Suprapubic skin (tissue), 3 donors: ENCODE measurements around the gene PTPMT1.
"Not testable (repeated sequence)": the region's sequence is repeated elsewhere in the genome, so short reads cannot be mapped to it uniquely, and the experiment has no call there.

Source experiments
- CTCF ChIP-seq, 2 donors: fragments of 200-600 bp in 1 of 2; fragments of 450-650 bp in 1 of 2; sonication (generic) in 1 of 2; IDR thresholded peaks; one replicate each; pipeline ENCODE4 v1.5.1; 2016 to 2019; ENCODE audit warnings: antibody characterized with exemption in 2 of 2, mild to moderate bottlenecking in 1 of 2, moderate library complexity in 1 of 2
- EP300 ChIP-seq: sonication (generic); formaldehyde crosslinking; IDR thresholded peaks from one replicate; pipeline ENCODE4 v1.6.1; 2017; ENCODE audit warnings: antibody characterized with exemption

GRCh38 chr11:47557004-47557403 lies 8.4 kb upstream of the PTPMT1 start:
- TF ChIP-seq CTCF (IDR thresholded peaks at IDR 0.05); EP300: not testable (repeated sequence)
